GM12864 (cell line): ENCODE results near the gene TOE1.
A peak's percentile ranks its signal among the peaks of the same experiment; 100 is the strongest.
"Not testable (repeated sequence)": the region's sequence is repeated elsewhere in the genome, so short reads cannot be mapped to it uniquely, and the experiment has no call there.

Experiments used
- DNase-seq: peaks from one replicate; pipeline ENCODE4 v3.0.0-alpha.2; 2011; ENCODE audit warnings: low read depth
- H3K4me3 ChIP-seq: 2 replicates; pipeline ENCODE4 v1.5.1; 2011; ENCODE audit warnings: mild to moderate bottlenecking, low read depth, low read length, control low read depth
- TF ChIP-seq, protein P1 (sequence below): IDR thresholded peaks from 2 replicates; pipeline ENCODE4 v1.5.1; 2011; ENCODE audit warnings: low read depth, mild to moderate bottlenecking, moderate library complexity, low read length, control low read depth, inconsistent platforms; ENCODE audit errors: missing control alignments

TOE1 gene

DNA sequence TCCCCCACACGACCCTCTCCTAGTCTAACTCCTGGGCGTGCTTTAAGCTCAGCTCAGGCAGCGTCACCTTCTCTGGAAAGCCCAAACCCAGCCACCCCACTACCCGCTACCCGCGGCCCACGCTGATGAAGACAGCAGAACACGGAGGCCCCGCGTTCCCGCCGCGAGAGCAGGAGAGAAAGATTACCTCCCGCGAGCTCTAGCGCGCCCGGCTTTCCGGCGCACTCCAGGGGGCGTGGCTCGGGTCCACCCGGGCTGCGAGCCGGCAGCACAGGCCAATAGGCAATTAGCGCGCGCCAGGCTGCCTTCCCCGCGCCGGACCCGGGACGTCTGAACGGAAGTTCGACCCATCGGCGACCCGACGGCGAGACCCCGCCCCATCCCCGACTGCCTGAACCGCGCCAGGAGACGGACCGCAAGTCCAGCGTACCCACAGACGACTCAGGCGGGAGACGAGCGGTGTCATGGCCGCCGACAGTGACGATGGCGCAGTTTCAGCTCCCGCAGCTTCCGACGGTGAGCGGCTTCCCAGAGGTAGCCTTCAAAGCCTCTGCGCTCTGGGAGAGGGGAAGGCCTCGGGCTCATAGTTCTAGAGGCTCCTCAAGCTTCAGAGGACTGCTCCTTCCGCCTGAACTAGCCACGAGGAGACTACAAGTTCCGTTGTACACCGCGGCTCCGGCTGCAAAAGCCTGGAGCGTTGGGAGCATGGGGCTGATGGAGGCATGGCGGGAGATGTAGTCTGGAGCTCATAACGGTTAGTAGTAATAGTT lies at the start of gene TOE1, which contains the start of gene MUTYH:
TSS of gene TOE1 (plus strand) at position 382 of the 770 bp plus-strand sequence. CDS start at position 465, 83 bp downstream.
TSS of gene MUTYH (minus strand) at position 652 of the 770 bp plus-strand sequence. CDS start 5,935 bp downstream, outside the sequence.
- TF ChIP-seq, protein P1, sequence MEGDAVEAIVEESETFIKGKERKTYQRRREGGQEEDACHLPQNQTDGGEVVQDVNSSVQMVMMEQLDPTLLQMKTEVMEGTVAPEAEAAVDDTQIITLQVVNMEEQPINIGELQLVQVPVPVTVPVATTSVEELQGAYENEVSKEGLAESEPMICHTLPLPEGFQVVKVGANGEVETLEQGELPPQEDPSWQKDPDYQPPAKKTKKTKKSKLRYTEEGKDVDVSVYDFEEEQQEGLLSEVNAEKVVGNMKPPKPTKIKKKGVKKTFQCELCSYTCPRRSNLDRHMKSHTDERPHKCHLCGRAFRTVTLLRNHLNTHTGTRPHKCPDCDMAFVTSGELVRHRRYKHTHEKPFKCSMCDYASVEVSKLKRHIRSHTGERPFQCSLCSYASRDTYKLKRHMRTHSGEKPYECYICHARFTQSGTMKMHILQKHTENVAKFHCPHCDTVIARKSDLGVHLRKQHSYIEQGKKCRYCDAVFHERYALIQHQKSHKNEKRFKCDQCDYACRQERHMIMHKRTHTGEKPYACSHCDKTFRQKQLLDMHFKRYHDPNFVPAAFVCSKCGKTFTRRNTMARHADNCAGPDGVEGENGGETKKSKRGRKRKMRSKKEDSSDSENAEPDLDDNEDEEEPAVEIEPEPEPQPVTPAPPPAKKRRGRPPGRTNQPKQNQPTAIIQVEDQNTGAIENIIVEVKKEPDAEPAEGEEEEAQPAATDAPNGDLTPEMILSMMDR = no peak

GRCh38 chr1:45291002-45291401 lies 49.0 kb upstream of the TOE1 start:
- not testable (repeated sequence) for DNase-seq, H3K4me3 ChIP-seq

More for the DNA sequence above, at the start of gene TOE1, which contains the start of gene MUTYH:
- peak; percentile 80 for DNase-seq
- peak within 1 kb of the TSS; percentile 67 for H3K4me3 ChIP-seq

DNA sequence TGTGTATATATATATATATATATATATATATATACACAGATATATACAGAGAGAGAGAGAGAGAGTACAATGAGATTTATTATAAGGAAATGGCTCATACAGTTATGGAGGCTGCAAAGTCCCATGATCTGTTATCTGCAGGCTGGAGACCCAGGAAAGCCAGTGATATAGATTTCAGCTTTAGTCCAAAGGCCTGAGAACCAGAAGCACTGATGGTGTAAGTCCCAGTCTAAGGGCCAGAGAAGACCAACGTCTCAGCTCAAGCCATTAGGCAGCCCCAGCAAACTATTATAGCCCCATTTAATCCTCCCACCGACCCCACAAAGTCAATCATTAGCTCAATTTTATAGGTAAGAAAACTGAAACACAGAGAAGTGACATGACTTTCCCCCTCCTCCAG lies 48.3 kb upstream of the TOE1 start:
- no peak for DNase-seq
- TF ChIP-seq, protein P1 = no peak
- H3K4me3 ChIP-seq = no peak overlapping the region

GRCh38 chr1:45297666-45298356 lies 42.2 kb upstream of the TOE1 start:
- H3K4me3 ChIP-seq = no peak overlapping the region
- no peak for DNase-seq
- TF ChIP-seq, protein P1 = no peak

DNA sequence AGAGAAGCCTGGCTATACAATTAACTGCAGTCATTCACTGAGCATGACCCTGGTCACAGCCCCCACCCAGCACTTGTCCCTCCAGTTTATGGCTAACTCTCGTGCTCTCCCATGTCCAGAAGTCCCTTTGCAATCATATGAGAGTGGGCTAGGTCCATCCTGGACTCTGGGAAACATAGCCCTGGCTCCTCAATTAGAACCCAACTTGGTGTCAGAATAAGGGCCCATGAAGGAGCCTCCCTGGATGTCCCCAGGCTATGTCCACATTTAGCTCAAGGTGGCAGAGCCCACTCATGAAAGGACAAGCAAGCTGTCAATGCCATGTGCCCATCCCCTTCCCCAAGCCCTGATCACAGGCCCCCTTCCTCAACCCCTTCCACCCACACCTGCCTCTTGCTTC lies 40.7 kb upstream of the TOE1 start:
- no peak for DNase-seq
- TF ChIP-seq, protein P1 = no peak
- H3K4me3 ChIP-seq = no peak overlapping the region

- TF ChIP-seq, protein P1 = peak; percentile 70
- H3K4me3 ChIP-seq = no peak overlapping the region
- peak; percentile 57 for DNase-seq
Observed at GRCh38 chr1:45299981-45300668, 39.8 kb upstream of the TOE1 start.

- no peak overlapping the region for H3K4me3 ChIP-seq
- TF ChIP-seq, protein P1 = no peak
- DNase-seq = no peak
Observed at GRCh38 chr1:45300669-45300997, 39.3 kb upstream of the TOE1 start.
